Heart right ventricle (tissue), 16 donors: ENCODE data around the gene IL21R. TPM values are rescaled to one million over a fixed set of nuclear protein-coding genes. Genes with fewer than 3 reads are reported as not detected.
A peak's percentile ranks its signal among the peaks of the same experiment; 100 is the strongest.

ENCODE experiments used
- ATAC-seq, 8 donors: fragments of 200-7000 bp; cut with Tn5 transposase; one replicate each; pipeline ENCODE4 v1.9.1; 2020; ENCODE audit warnings: mild to moderate bottlenecking in 8 of 8, moderate library complexity in 8 of 8, moderate number of reproducible peaks in 1 of 8
- DNase-seq, 2 donors: peaks; one replicate each; pipeline ENCODE4 v3.0.0-alpha.2; 2020
- H3K27ac ChIP-seq, 10 donors: fragments of 200-600 bp; sonication (generic) in 2 of 10; one replicate each; pipeline versions ENCODE4 v1.5.0 to v1.8.0; 2020 to 2022; ENCODE audit warnings: mild to moderate bottlenecking in 3 of 10
- H3K27me3 ChIP-seq, 7 donors: fragments of 200-600 bp; one replicate each; pipeline ENCODE4 v1.8.0; 2021 to 2022; ENCODE audit warnings: mild to moderate bottlenecking in 2 of 7
- H3K36me3 ChIP-seq, 9 donors: fragments of 200-600 bp; sonication (generic) in 1 of 9; one replicate each; pipeline versions ENCODE4 v1.5.0 to v1.8.0; 2020 to 2022; ENCODE audit warnings: mild to moderate bottlenecking in 2 of 9
- H3K4me1 ChIP-seq, 9 donors: fragments of 200-600 bp; sonication (generic) in 1 of 9; one replicate each; pipeline versions ENCODE4 v1.5.0 to v1.8.0; 2020 to 2022; ENCODE audit warnings: mild to moderate bottlenecking in 4 of 9
- H3K4me3 ChIP-seq, 10 donors: fragments of 200-600 bp; sonication (generic) in 2 of 10; one replicate each; pipeline versions ENCODE4 v1.5.0 to v1.8.0; 2020 to 2022; ENCODE audit warnings: mild to moderate bottlenecking in 7 of 10, moderate library complexity in 2 of 10
- H3K9me3 ChIP-seq, 11 donors: fragments of 200-600 bp in 10 of 11; sonication (generic) in 2 of 11; one replicate each; pipeline versions ENCODE4 v1.5.0 to v1.8.0; 2013 to 2022; ENCODE audit warnings: mild to moderate bottlenecking in 2 of 11, control low read depth in 1 of 11, moderate library complexity in 1 of 11
- WGBS, 2 donors: extraction: QIAGEN DNeasy Blood & Tissue Kit; methylation state at CpG; one replicate each; pipeline ENCODE4 v1.1.7; 2013; ENCODE audit warnings: inconsistent platforms in 1 of 2; 5-methylcytosine and 5-hydroxymethylcytosine counted together
- intact Hi-C, 10 donors: fragments of 100-400 bp; cut with DNase I; formaldehyde crosslinking; loops; one replicate each; pipeline versions ENCODE4 v1.11.1 to v1.14.2; 2022
- polyA plus RNA-seq, 2 donors: library from polyadenylated mRNA; stranded (reverse); fragments of 200-250 nt; gene quantifications; one replicate each; pipeline ENCODE4 v1.2.3, GENCODE V29; 2013
- total RNA-seq, 10 donors: library from RNA; stranded (reverse); fragmentation: NEBNext Ultra II Directional in 3 of 10; extraction: Animal tissue kit (Norgen Biotek cat#: 25700) in 3 of 10; gene quantifications; one replicate each; pipeline versions ENCODE4 v1.2.1 to v1.2.4, GENCODE V29; 2021 to 2023
- TF ChIP-seq, protein P1 (sequence below), 9 donors: fragments of 200-600 bp; sonication (generic) in 2 of 9; IDR thresholded peaks; one replicate each; pipeline versions ENCODE4 v1.5.0 to v1.8.0; 2021 to 2022; ENCODE audit warnings: antibody characterized with exemption in 9 of 9, mild to moderate bottlenecking in 5 of 9, moderate library complexity in 1 of 9
- donor health status: Arrhythmogenic right ventricular cardiomyopathy.
- donor health status: ischemic (EF 13 %, LVEDD 7.1; RV severe dilation, severe dysfunction).
- donor health status: healthy with polysubstance abuse.
- donor health status: DM: no; HTN: yes; CAD: no.
- donor health status: DM: no; HTN: no; CAD: no.
- donor health status: ischemic (EF 25% LVEDD 6.9; RV normal size, moderate dysfunction).
- donor health status: ischemic (EF 25% LVEDD 5.7; RV mildly dilated, moderate dysfunction).
- donor health status: healthy.
- donor health status: DM: yes; HTN: yes; CAD: no.
- donor health status: Ischemic cardiomyopathy.
- donor health status: ischemic (EF 35%, LVEDD 5.7; RV mildly dilated, moderate dysfunction).
- donor health status: nonischemic (EF 11% LVEDD 7.7; RV severe dilation, severe dysfunction).
- donor health status: DM: yes; HTN: yes; CAD: no.
- donor health status: PGD.
- donor health status: ischemic (EF 29% LVEDD 5.4; RV normal size, mild dysfunction).
- donor health status: nonischemic (EF 23%, LVEDD 6.1; RV moderate dilation, normal function).

IL21R gene
- total and polyA plus RNA-seq, 12 donors: 0.06 to 3.6 (median 0.14) TPM; not detected in 2

GRCh38 chr16:27387724-27388123 is 14.2 kb upstream of the IL21R start:
- intact Hi-C loops: no loop called here

DNA sequence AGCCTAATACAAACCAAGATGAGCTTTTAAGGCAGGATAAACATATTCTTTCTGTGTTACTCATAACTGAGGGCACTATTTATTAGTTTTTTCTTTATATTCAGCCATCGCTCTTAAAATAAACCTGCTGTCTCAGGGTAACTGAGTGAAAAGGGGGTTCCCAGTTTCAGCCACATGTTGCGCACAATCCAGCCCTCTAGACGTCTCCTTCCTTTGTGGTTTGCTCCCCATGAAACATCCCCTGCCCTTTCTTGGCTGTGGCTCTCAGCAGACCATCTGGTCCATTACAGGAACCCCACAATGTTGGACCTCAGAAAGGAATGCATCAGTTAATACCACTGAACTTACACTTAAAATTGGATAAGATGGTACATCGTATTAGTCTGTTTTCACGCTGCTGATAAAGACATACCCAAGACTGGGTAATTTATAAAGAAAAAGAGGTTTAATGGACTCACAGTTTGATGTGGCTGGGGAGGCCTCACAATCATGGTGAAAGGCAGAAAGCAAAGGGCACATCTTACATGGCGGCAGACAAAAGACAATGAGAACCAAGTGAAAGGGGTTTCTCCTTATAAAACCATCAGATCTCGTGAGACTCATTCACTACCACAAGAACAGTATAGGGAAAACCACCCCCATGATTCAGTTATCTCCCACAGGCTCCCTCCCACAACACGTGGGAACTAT is 12.6 kb upstream of the IL21R start:
- Histone ChIP-seq H3K36me3 (no peaks in the 10 kb centered on the region), H3K9me3 (peaks cover 0 to 42% (median 27%) of the 10 kb centered on the region in 11 donors), H3K4me3 (no peak overlapping the region), H3K4me1 (peaks cover 0 to 15% (median 0%) of the 10 kb centered on the region in 9 donors), H3K27me3 (peaks cover 0 to 30% (median 0%) of the 10 kb centered on the region in 7 donors), H3K27ac (peak overlapping the region in 1 of 10 donors; percentile 49)
- 80 to 83% methylated on average over 8 of the region's 8 CpGs for WGBS, 2 donors
- ATAC-seq (peak in 1 of 8 donors; percentile 27), DNase-seq (no peak)
- intact Hi-C loops: no loop called here
- TF ChIP-seq, protein P1, sequence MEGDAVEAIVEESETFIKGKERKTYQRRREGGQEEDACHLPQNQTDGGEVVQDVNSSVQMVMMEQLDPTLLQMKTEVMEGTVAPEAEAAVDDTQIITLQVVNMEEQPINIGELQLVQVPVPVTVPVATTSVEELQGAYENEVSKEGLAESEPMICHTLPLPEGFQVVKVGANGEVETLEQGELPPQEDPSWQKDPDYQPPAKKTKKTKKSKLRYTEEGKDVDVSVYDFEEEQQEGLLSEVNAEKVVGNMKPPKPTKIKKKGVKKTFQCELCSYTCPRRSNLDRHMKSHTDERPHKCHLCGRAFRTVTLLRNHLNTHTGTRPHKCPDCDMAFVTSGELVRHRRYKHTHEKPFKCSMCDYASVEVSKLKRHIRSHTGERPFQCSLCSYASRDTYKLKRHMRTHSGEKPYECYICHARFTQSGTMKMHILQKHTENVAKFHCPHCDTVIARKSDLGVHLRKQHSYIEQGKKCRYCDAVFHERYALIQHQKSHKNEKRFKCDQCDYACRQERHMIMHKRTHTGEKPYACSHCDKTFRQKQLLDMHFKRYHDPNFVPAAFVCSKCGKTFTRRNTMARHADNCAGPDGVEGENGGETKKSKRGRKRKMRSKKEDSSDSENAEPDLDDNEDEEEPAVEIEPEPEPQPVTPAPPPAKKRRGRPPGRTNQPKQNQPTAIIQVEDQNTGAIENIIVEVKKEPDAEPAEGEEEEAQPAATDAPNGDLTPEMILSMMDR (IDR thresholded peaks at IDR 0.05): no peak

More at GRCh38 chr16:27387724-27388123, 14.2 kb upstream of the IL21R start:
- no peak overlapping the region for H3K4me3 ChIP-seq
- H3K9me3 ChIP-seq: peaks cover 0 to 36% (median 14%) of the 10 kb centered on the region in 11 donors
- DNase-seq (no peak), ATAC-seq (no peak)
- 89 to 95% methylated on average over 1 of the region's 1 CpG for WGBS, 2 donors
- no peaks in the 10 kb centered on the region for H3K36me3 ChIP-seq
- H3K4me1 ChIP-seq: peaks cover 0 to 25% (median 0%) of the 10 kb centered on the region in 9 donors
- H3K27ac ChIP-seq: no peak overlapping the region
- peaks cover 0 to 30% (median 0%) of the 10 kb centered on the region in 7 donors for H3K27me3 ChIP-seq
- TF ChIP-seq, protein P1 (IDR thresholded peaks at IDR 0.05): no peak

GRCh38 chr16:27390151-27390550 is 11.8 kb upstream of the IL21R start:
- no peaks in the 10 kb centered on the region for H3K36me3 ChIP-seq
- no peak for ATAC-seq
- TF ChIP-seq, protein P1 (IDR thresholded peaks at IDR 0.05): no peak
- peaks cover 0 to 30% (median 0%) of the 10 kb centered on the region in 7 donors for H3K27me3 ChIP-seq
- peak overlapping the region in 1 of 10 donors; percentile 49 for H3K27ac ChIP-seq
- H3K9me3 ChIP-seq: peaks cover 0 to 46% (median 27%) of the 10 kb centered on the region in 11 donors
- H3K4me1 ChIP-seq: peaks cover 0 to 12% (median 0%) of the 10 kb centered on the region in 9 donors
- DNase-seq: no peak
- no peak overlapping the region for H3K4me3 ChIP-seq
- intact Hi-C loops: loop anchor here in 1 of 10 donors (10.0 kb wide), 1 partner anchor 1045 kb away; no protein-coding TSS in a partner anchor

GRCh38 chr16:27392671-27393070 is 9.3 kb upstream of the IL21R start:
- peaks cover 0 to 12% (median 0%) of the 10 kb centered on the region in 9 donors for H3K4me1 ChIP-seq
- H3K36me3 ChIP-seq: no peaks in the 10 kb centered on the region
- H3K9me3 ChIP-seq: peaks cover 0 to 63% (median 33%) of the 10 kb centered on the region in 11 donors
- TF ChIP-seq, protein P1 (IDR thresholded peaks at IDR 0.05): no peak
- H3K27ac ChIP-seq: no peak overlapping the region
- no peak overlapping the region for H3K4me3 ChIP-seq
- DNase-seq (no peak), ATAC-seq (no peak)
- intact Hi-C loops: loop anchor here in 1 of 10 donors (10.0 kb wide), 1 partner anchor 1048 kb away; no protein-coding TSS in a partner anchor
- 65 to 67% methylated on average over 1 of the region's 1 CpG for WGBS, 2 donors
- peaks cover 0 to 24% (median 0%) of the 10 kb centered on the region in 7 donors for H3K27me3 ChIP-seq
